Endothelial cell of umbilical vein (primary cell): Measurements from ENCODE around the gene PDIA5. TPM values are rescaled to one million over a fixed set of nuclear protein-coding genes. Genes with fewer than 3 reads are reported as not detected.
A peak's percentile ranks its signal among the peaks of the same experiment; 100 is the strongest.

ENCODE experiments used
- BruUV-seq: library from RNA; stranded (reverse); fragments of 400-500 nt; replicated peaks from 2 replicates; lab custom pipeline; 2021; lab: Mats Ljungman, UMichigan
- CTCF ChIA-PET: fragments of 300-600, 350-600 bp; sonication (Branson Sonifier 250); formaldehyde crosslinking; loops from one replicate; lab custom pipeline; 2021; ENCODE audit warnings: antibody characterized with exemption, inconsistent platforms; lab: Charles Lee
- POLR2A ChIA-PET: fragments of 300-600, 350-600 bp; sonication (Branson Sonifier 250); formaldehyde crosslinking; loops from one replicate; lab custom pipeline; 2021; ENCODE audit warnings: antibody characterized with exemption, inconsistent platforms; lab: Charles Lee
- DNase-seq: peaks from one replicate; pipeline ENCODE4 v3.0.0-alpha.2; 2011; ENCODE audit warnings: low read depth, low spot score
- FAIRE-seq: peaks from 2 replicates; lab custom pipeline; 2011; peaks lifted over from hg19 to GRCh38; lab: Jason Lieb, UNC
- H2AFZ ChIP-seq: 2 replicates; pipeline ENCODE4 v1.6.0; 2012; ENCODE audit warnings: low read depth, low read length, control low read depth, inconsistent platforms
- H3K27ac ChIP-seq: 2 replicates; pipeline ENCODE4 v1.5.1; 2011; ENCODE audit warnings: low read depth, mild to moderate bottlenecking, control low read depth, low read length, moderate library complexity; ENCODE audit not compliant: insufficient read depth
- H3K27me3 ChIP-seq, 2 experiments: 2 replicates each; pipeline versions ENCODE4 v1.6.0 to v1.6.1; 2011; ENCODE audit warnings: low read length in 2 of 2, mixed read lengths in 1 of 2; ENCODE audit not compliant: control insufficient read depth in 2 of 2, insufficient read depth in 2 of 2
- H3K36me3 ChIP-seq, 2 experiments: 2 replicates in 1 of 2; 3 replicates in 1 of 2; pipeline ENCODE4 v1.5.1; 2011; ENCODE audit warnings: low read length in 2 of 2, mild to moderate bottlenecking in 1 of 2, moderate library complexity in 1 of 2; ENCODE audit not compliant: control insufficient read depth in 2 of 2, insufficient read depth in 2 of 2; ENCODE audit errors: extremely low read depth in 1 of 2
- H3K4me1 ChIP-seq: 3 replicates; pipeline ENCODE4 v1.5.1; 2011; ENCODE audit warnings: mild to moderate bottlenecking, low read length; ENCODE audit not compliant: control insufficient read depth, insufficient read depth; ENCODE audit errors: extremely low read depth
- H3K4me2 ChIP-seq: 2 replicates; pipeline ENCODE4 v1.6.1; 2011; ENCODE audit warnings: low read length, control low read depth, mixed read lengths; ENCODE audit not compliant: insufficient read depth
- H3K4me3 ChIP-seq, 3 experiments: fragments of 200-600 bp in 1 of 3; sonication (generic), shearing (Covaris generic) in 1 of 3; replicated peaks in 1 of 3; 2 replicates each; pipeline ENCODE4 v1.5.1; 2011 to 2016; ENCODE audit warnings: control low read depth in 3 of 3, low read length in 3 of 3, mild to moderate bottlenecking in 2 of 3, inconsistent platforms in 1 of 3, low read depth in 1 of 3, moderate library complexity in 1 of 3; ENCODE audit not compliant: insufficient read depth in 1 of 3
- H3K79me2 ChIP-seq: 2 replicates; pipeline ENCODE4 v1.6.0; 2012; ENCODE audit warnings: low read length, inconsistent platforms; ENCODE audit not compliant: control insufficient read depth, insufficient read depth
- H3K9ac ChIP-seq: replicated peaks from 2 replicates; pipeline ENCODE3; 2011; ENCODE audit warnings: low read length, control low read depth; ENCODE audit not compliant: insufficient read depth; ENCODE audit errors: extremely low read depth
- H3K9me1 ChIP-seq: replicated peaks from 3 replicates; pipeline ENCODE4 v1.6.0; 2011; ENCODE audit warnings: mild to moderate bottlenecking, low read length; ENCODE audit not compliant: control insufficient read depth, insufficient read depth; ENCODE audit errors: extremely low read depth
- H3K9me3 ChIP-seq: replicated peaks from 2 replicates; pipeline ENCODE4 v1.5.1; 2012; ENCODE audit warnings: low read length, inconsistent platforms; ENCODE audit not compliant: control insufficient read depth, insufficient read depth
- H4K20me1 ChIP-seq: replicated peaks from 2 replicates; pipeline ENCODE3; 2011; ENCODE audit warnings: mild to moderate bottlenecking, low read length; ENCODE audit not compliant: control insufficient read depth, insufficient read depth; ENCODE audit errors: extremely low read depth
- EZH2 ChIP-seq: IDR thresholded peaks from 2 replicates; pipeline ENCODE4 v1.6.1; 2012; ENCODE audit warnings: borderline replicate concordance, low read depth, mild to moderate bottlenecking, moderate library complexity, low read length, inconsistent platforms; ENCODE audit not compliant: severe bottlenecking
- FOS ChIP-seq: IDR thresholded peaks from 2 replicates; pipeline ENCODE4 v1.6.1; 2011; ENCODE audit warnings: mild to moderate bottlenecking, low read length, moderate library complexity, borderline replicate concordance; ENCODE audit not compliant: insufficient read depth
- GATA2 ChIP-seq: IDR thresholded peaks from 2 replicates; pipeline ENCODE4 v1.7.0; 2011; ENCODE audit warnings: low read depth, mild to moderate bottlenecking, moderate library complexity, mixed read lengths, low read length; ENCODE audit not compliant: insufficient read length, insufficient read depth
- JUN ChIP-seq: IDR thresholded peaks from 2 replicates; pipeline ENCODE4 v1.6.1; 2011; ENCODE audit warnings: borderline replicate concordance, low read depth; ENCODE audit not compliant: insufficient read length, insufficient read depth
- MYC ChIP-seq: IDR thresholded peaks from one replicate; pipeline ENCODE4 v1.6.1; 2011; ENCODE audit warnings: mild to moderate bottlenecking, low read depth, low read length
- POLR2A ChIP-seq: IDR thresholded peaks from 2 replicates; pipeline ENCODE4 v1.6.1; 2012; ENCODE audit warnings: low read depth, mild to moderate bottlenecking, control low read depth, low read length
- POLR2AphosphoS5 ChIP-seq: IDR thresholded peaks from 2 replicates; pipeline ENCODE4 v1.6.1; 2012; ENCODE audit warnings: low read depth, mild to moderate bottlenecking, control low read depth, low read length, moderate library complexity; ENCODE audit not compliant: insufficient read depth
- dilution Hi-C: fragments of 300-500 bp; cut with MboI; formaldehyde crosslinking; loops from one replicate; pipeline ENCODE4 v1.15.0; 2019; ENCODE audit warnings: low sequenced_read_pairs; ENCODE audit not compliant: extremely low pct_ligation_motif_present
- intact Hi-C: fragments of 100-400 bp; cut with micrococcal nuclease; formaldehyde crosslinking; loops from one replicate; pipeline ENCODE4 v1.10.0; 2022
- polyA plus RNA-seq, 4 experiments: library from polyadenylated mRNA; depleted of rRNA in 3 of 4; stranded (reverse) in 3 of 4; unstranded in 1 of 4; fragments of >200 nt; gene quantifications; 2 replicates each; pipeline versions ENCODE4 v1.2.1 to v1.2.3, GENCODE V29; 2011 to 2012; ENCODE audit warnings: missing spikeins in 1 of 4
- total RNA-seq: library from RNA; stranded (reverse); gene quantifications from 2 replicates; pipeline ENCODE4 v1.2.3, GENCODE V29; 2021
- TF ChIP-seq, protein P1 (sequence below): IDR thresholded peaks from 2 replicates; pipeline ENCODE4 v1.6.1; 2011; ENCODE audit not compliant: insufficient read depth, insufficient read length
- TF ChIP-seq, protein P2 (sequence below), 2 donors: IDR thresholded peaks; 1 replicate in 1 of 2; 2 replicates in 1 of 2; pipeline ENCODE4 v1.5.1; 2011; ENCODE audit warnings: low read length in 2 of 2, mild to moderate bottlenecking in 2 of 2, moderate library complexity in 2 of 2, control low read depth in 1 of 2, inconsistent platforms in 1 of 2, low read depth in 1 of 2; ENCODE audit not compliant: insufficient read depth in 1 of 2; ENCODE audit errors: extremely low read depth in 1 of 2

The PDIA5 gene
- total and polyA plus RNA-seq, 2 donors (not counting 3 experiments of a cell fraction or from before 2014, with no cell fraction given) = 55.7 to 85.6 TPM

DNA sequence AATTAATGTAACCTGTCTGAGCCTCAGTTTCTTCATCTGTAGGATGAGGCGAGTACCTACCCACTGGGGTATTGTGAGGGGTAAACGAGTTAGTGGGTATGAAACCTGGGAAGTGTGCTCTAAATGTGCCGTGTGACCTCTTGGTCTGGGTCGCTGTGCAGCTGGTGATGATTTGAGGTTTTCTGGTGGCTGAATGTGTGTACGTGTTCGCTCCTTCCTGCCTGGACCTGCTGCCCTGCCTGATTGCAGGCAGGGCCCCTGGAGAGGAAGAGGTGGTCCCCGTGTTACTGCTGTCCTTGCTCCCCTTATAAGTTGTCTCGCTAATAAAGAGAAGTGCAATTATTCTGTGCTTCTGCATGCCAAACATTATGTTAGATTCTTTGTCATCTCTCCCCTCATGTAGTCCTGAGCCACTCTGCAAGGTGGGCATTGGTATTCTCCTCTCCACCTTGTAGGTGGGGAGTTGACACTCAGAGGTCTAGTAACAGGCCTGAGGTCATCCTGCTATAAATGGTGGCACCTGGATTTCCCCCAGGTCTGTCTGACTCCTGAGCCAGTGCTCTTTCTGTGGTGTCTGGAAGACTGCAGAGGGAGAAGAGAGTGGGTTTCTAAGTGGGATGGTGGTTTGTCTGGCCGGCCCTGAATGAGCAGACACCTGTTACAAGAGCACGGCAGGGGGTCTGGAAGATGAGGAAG is 15.7 kb downstream of the PDIA5 start:
- Histone ChIP-seq H2AFZ (no peak overlapping the region), H4K20me1 (no peaks in the 10 kb centered on the region), H3K36me3 (no peaks in the 10 kb centered on the region), H3K9me1 (no peaks in the 10 kb centered on the region), H3K27me3 (no peaks in the 10 kb centered on the region), H3K79me2 (peaks cover 84% of the 10 kb centered on the region), H3K9ac (peak overlapping the region; percentile 10), H3K4me2 (peak overlapping the region; percentile 1), H3K4me3 (no peak overlapping the region), H3K4me1 (peaks cover 70% of the 10 kb centered on the region), H3K27ac (peak overlapping the region; percentile 62), H3K9me3 (no peaks in the 10 kb centered on the region)
- TF ChIP-seq FOS (no peak), MYC (no peak), GATA2 (peak; percentile 69), POLR2AphosphoS5 (peak; percentile 87), EZH2 (no peak), JUN (peak; percentile 52), POLR2A (peak; percentile 80)
- TF ChIP-seq, protein P1, sequence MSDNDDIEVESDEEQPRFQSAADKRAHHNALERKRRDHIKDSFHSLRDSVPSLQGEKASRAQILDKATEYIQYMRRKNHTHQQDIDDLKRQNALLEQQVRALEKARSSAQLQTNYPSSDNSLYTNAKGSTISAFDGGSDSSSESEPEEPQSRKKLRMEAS = peak; percentile 11
- TF ChIP-seq, protein P2, sequence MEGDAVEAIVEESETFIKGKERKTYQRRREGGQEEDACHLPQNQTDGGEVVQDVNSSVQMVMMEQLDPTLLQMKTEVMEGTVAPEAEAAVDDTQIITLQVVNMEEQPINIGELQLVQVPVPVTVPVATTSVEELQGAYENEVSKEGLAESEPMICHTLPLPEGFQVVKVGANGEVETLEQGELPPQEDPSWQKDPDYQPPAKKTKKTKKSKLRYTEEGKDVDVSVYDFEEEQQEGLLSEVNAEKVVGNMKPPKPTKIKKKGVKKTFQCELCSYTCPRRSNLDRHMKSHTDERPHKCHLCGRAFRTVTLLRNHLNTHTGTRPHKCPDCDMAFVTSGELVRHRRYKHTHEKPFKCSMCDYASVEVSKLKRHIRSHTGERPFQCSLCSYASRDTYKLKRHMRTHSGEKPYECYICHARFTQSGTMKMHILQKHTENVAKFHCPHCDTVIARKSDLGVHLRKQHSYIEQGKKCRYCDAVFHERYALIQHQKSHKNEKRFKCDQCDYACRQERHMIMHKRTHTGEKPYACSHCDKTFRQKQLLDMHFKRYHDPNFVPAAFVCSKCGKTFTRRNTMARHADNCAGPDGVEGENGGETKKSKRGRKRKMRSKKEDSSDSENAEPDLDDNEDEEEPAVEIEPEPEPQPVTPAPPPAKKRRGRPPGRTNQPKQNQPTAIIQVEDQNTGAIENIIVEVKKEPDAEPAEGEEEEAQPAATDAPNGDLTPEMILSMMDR (IDR thresholded peaks at IDR 0.05; ENCODE audit: extremely low read depth in 1 of 2, insufficient read depth in 1 of 2, low read depth in 1 of 2, low read length in 2 of 2) = no peak
- BruUV-seq = no TSS peak
- peak; percentile 96 for DNase-seq
- dilution Hi-C loops = no loop called here
- ChIA-PET CTCF (interaction anchor here (2.4 kb wide), 1 partner anchor 16 kb away, joined by 5 read pairs; the partner anchor contains the start of gene PDIA5), POLR2A (interaction anchor here (2.4 kb wide), 1 partner anchor 15 kb away, joined by 10 read pairs; the partner anchor contains the start of gene PDIA5)
- intact Hi-C loops = loop anchor here (2.0 to 10.0 kb wide), 4 partner anchors 16 to 502 kb away; partner anchors contain the start of genes HACD2, HSPBAP1, PDIA5 and SLC49A4
- no peak for FAIRE-seq
